KMS-11 (cell line): ENCODE data around the gene CELA3B.
"Not testable (repeated sequence)": the region's sequence is repeated elsewhere in the genome, so short reads cannot be mapped to it uniquely, and the experiment has no call there.

Source experiments
- H2AFZ ChIP-seq: fragments of 200-600 bp; sonication (generic); 2 replicates; pipeline ENCODE4 v1.6.1; 2016; ENCODE audit warnings: antibody characterized with exemption, mixed run types, low read depth
- H3K27ac ChIP-seq: fragments of 200-600 bp; sonication (generic); 2 replicates; pipeline ENCODE4 v1.6.1; 2016; ENCODE audit warnings: mild to moderate bottlenecking, mixed run types
- H3K27me3 ChIP-seq: fragments of 200-600 bp; sonication (generic); 2 replicates; pipeline ENCODE4 v1.6.1; 2017; ENCODE audit warnings: mild to moderate bottlenecking, low read depth, mixed run types, moderate library complexity; ENCODE audit not compliant: insufficient read depth
- H3K36me3 ChIP-seq: fragments of 200-600 bp; sonication (generic); 2 replicates; pipeline ENCODE4 v1.6.1; 2017; ENCODE audit warnings: mild to moderate bottlenecking, mixed run types; ENCODE audit not compliant: insufficient read depth
- H3K4me1 ChIP-seq: fragments of 200-600 bp; sonication (generic); 2 replicates; pipeline ENCODE4 v1.6.1; 2016; ENCODE audit warnings: mild to moderate bottlenecking, low read depth, mixed run types; ENCODE audit not compliant: poor library complexity, severe bottlenecking
- H3K4me2 ChIP-seq: fragments of 200-600 bp; sonication (generic); 2 replicates; pipeline ENCODE4 v1.7.0; 2016; ENCODE audit warnings: mild to moderate bottlenecking, mixed run types
- H3K4me3 ChIP-seq: fragments of 200-600 bp; sonication (generic); IDR thresholded peaks from 2 replicates; pipeline ENCODE4 v1.6.1; 2017; ENCODE audit warnings: low read depth, low read length, mixed read lengths; ENCODE audit not compliant: insufficient read depth
- H3K79me2 ChIP-seq: fragments of 200-600 bp; sonication (generic); 2 replicates; pipeline ENCODE4 v1.6.1; 2016; ENCODE audit warnings: low read depth, mixed run types; ENCODE audit not compliant: insufficient read depth
- H3K9ac ChIP-seq: fragments of 200-600 bp; sonication (generic); 2 replicates; pipeline ENCODE4 v1.6.1; 2016; ENCODE audit warnings: mild to moderate bottlenecking, mixed run types
- H4K20me1 ChIP-seq: fragments of 200-600 bp; sonication (generic); 2 replicates; pipeline ENCODE4 v1.6.1; 2016; ENCODE audit warnings: mild to moderate bottlenecking, mixed run types; ENCODE audit not compliant: insufficient read depth
- CTCF ChIP-seq: fragments of 200-600 bp; sonication (generic); conservative IDR thresholded peaks from 2 replicates; pipeline ENCODE4 v1.6.1; 2017; ENCODE audit warnings: low read depth, mild to moderate bottlenecking, antibody characterized with exemption, low read length, moderate library complexity, mixed read lengths

CELA3B gene, protein sequence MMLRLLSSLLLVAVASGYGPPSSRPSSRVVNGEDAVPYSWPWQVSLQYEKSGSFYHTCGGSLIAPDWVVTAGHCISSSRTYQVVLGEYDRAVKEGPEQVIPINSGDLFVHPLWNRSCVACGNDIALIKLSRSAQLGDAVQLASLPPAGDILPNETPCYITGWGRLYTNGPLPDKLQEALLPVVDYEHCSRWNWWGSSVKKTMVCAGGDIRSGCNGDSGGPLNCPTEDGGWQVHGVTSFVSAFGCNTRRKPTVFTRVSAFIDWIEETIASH

GRCh38 chr1:21976703-21977239, at the start of gene CELA3B:
CELA3B (plus strand) TSS chr1:21977022; CDS start chr1:21977040, 18 bp downstream.
- H4K20me1 ChIP-seq, H3K4me3 ChIP-seq, H3K27ac ChIP-seq, H3K27me3 ChIP-seq, H3K36me3 ChIP-seq, H3K79me2 ChIP-seq, H3K9ac ChIP-seq, H3K4me1 ChIP-seq, H2AFZ ChIP-seq, H3K4me2 ChIP-seq: not testable (repeated sequence)

DNA sequence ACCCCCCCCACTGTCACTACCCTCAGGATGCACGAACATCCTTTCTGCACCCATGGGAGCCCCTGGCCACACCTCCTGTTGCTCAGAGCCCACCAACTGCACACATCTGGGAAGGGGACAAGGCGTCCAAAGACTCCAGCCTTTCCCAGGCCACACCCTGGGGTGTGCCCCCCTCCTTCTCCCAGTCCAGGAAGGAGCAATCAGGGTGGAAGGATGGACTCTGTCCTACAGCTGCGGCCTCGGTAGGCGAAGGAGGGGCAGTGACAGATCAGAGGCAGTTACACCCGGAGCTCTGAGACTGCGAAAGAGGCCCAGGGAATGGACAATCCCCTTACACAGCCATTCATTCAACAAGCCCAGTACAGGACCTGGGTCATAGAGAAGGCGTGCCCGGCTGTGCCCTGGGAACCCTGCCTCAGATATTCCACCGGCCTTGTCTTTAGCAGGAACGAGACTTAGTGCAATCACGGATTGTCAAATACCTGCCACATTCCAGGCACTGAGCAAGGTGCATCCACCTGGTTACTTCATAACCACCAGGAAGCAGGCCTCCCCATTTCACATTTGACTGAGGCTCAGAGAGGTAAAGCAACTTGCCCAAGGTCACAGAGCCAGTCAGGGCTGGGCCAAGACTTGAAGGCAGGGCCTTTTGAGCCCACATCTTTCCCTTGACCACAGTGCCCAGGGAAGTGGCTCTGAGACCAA, 49.1 kb upstream of the CELA3B start:
- no peak overlapping the region for H3K9ac ChIP-seq
- no peaks in the 10 kb centered on the region for H3K36me3 ChIP-seq
- no peak overlapping the region for H3K27ac ChIP-seq
- H3K4me1 ChIP-seq = no peaks in the 10 kb centered on the region
- H4K20me1 ChIP-seq = no peaks in the 10 kb centered on the region
- no peak overlapping the region for H3K4me2 ChIP-seq
- TF ChIP-seq CTCF = no peak
- no peak overlapping the region for H2AFZ ChIP-seq
- no peaks in the 10 kb centered on the region for H3K79me2 ChIP-seq
- H3K4me3 ChIP-seq = no peak overlapping the region
- H3K27me3 ChIP-seq = no peaks in the 10 kb centered on the region; the same call in 1 of the 2 replicates

- no peak overlapping the region for H3K9ac ChIP-seq
- H3K4me1 ChIP-seq = no peaks in the 10 kb centered on the region
- H3K27ac ChIP-seq = no peak overlapping the region
- H2AFZ ChIP-seq = no peak overlapping the region
- H3K79me2 ChIP-seq = no peaks in the 10 kb centered on the region
- no peaks in the 10 kb centered on the region; the same call in 1 of the 2 replicates for H3K27me3 ChIP-seq
- no peak overlapping the region for H3K4me3 ChIP-seq
- no peak overlapping the region for H3K4me2 ChIP-seq
- no peaks in the 10 kb centered on the region for H4K20me1 ChIP-seq
- H3K36me3 ChIP-seq = no peaks in the 10 kb centered on the region
- no peak for TF ChIP-seq CTCF
These were observed 46.7 kb upstream of the CELA3B start for GRCh38 chr1:21930080-21930571.

DNA sequence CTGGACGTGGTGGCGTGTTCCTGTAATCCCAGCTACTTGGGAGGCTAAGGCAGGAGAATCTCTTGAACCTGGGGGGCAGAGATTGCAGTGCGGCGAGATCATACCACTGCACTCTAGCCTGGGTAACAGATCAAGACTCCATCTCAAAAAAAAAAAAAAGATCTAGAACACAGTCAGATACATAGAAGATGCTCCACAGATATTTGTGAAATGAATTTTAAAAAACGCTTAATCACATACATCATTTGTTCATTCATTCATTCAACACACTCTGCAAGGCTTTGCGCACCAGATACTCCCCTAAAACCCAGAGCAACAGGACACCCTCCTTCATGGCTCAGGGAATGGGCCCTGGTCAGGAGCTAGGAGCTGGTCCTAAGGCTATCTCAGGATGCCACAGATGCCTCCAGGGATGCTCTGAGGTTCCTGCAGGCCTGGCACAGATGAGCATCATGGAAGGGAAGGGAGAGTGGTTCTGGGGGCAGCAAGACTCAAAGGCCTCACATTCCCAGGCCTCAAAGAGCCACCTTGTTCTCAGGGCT, 46.1 kb upstream of the CELA3B start:
- Histone ChIP-seq H3K36me3 (no peaks in the 10 kb centered on the region), H3K4me3 (no peak overlapping the region), H3K4me2 (no peak overlapping the region), H3K27me3 (no peaks in the 10 kb centered on the region), H3K9ac (no peak overlapping the region), H3K27ac (no peak overlapping the region), H3K4me1 (no peaks in the 10 kb centered on the region), H4K20me1 (no peaks in the 10 kb centered on the region), H2AFZ (no peak overlapping the region), H3K79me2 (no peaks in the 10 kb centered on the region)
- no peak for TF ChIP-seq CTCF
